IPS DF 6.9 (cell line): ENCODE data around the gene SLC12A2.

Source experiments
- DNase-seq: peaks from one replicate; pipeline ENCODE4 v3.0.0-alpha.2; 2013; ENCODE audit warnings: low read depth, low spot score
- H3K27ac ChIP-seq: one replicate; pipeline ENCODE4 v1.5.1; 2013; ENCODE audit warnings: low read length, control low read depth
- H3K27me3 ChIP-seq: 2 replicates; pipeline ENCODE4 v1.6.1; 2013; ENCODE audit warnings: mild to moderate bottlenecking, low read length; ENCODE audit not compliant: control insufficient read depth, insufficient read depth
- H3K36me3 ChIP-seq: 2 replicates; pipeline ENCODE4 v1.6.1; 2013; ENCODE audit warnings: low read length; ENCODE audit not compliant: control insufficient read depth, insufficient read depth
- H3K4me1 ChIP-seq: 2 replicates; pipeline ENCODE4 v1.6.1; 2013; ENCODE audit warnings: low read length; ENCODE audit not compliant: control insufficient read depth, insufficient read depth
- H3K4me3 ChIP-seq: 2 replicates; pipeline ENCODE4 v1.5.1; 2013; ENCODE audit warnings: mild to moderate bottlenecking, low read length
- H3K9me3 ChIP-seq: 2 replicates; pipeline ENCODE4 v1.6.1; 2013; ENCODE audit warnings: low read length, inconsistent platforms; ENCODE audit not compliant: control insufficient read depth, insufficient read depth
- WGBS: extraction: QIAGEN DNeasy Blood & Tissue Kit; methylation state at CpG from one replicate; pipeline ENCODE4 v1.1.7; 2013; ENCODE audit warnings: mixed read lengths, missing lambda C conversion rate; ENCODE audit not compliant: insufficient read length, insufficient coverage; 5-methylcytosine and 5-hydroxymethylcytosine counted together

SLC12A2 gene

GRCh38 chr5:128216860-128217531 is 133.4 kb downstream of the SLC12A2 start:
- H3K9me3 ChIP-seq, result no peaks in the 10 kb centered on the region
- H3K27ac ChIP-seq, result no peak overlapping the region
- H3K36me3 ChIP-seq, result no peaks in the 10 kb centered on the region
- DNase-seq, result no peak
- WGBS, result no CpG with 5 or more reads among the region's 15 CpGs
- H3K4me1 ChIP-seq, result no peaks in the 10 kb centered on the region
- no peaks in the 10 kb centered on the region for H3K27me3 ChIP-seq
- no peak overlapping the region for H3K4me3 ChIP-seq

GRCh38 chr5:128220841-128221240 is 137.3 kb downstream of the SLC12A2 start:
- WGBS, result no CpG with 5 or more reads among the region's 2 CpGs
- H3K27ac ChIP-seq, result no peak overlapping the region
- DNase-seq, result no peak
- H3K4me3 ChIP-seq, result no peak overlapping the region
- H3K27me3 ChIP-seq, result no peaks in the 10 kb centered on the region
- no peaks in the 10 kb centered on the region for H3K9me3 ChIP-seq
- H3K4me1 ChIP-seq, result no peaks in the 10 kb centered on the region
- no peaks in the 10 kb centered on the region for H3K36me3 ChIP-seq

DNA sequence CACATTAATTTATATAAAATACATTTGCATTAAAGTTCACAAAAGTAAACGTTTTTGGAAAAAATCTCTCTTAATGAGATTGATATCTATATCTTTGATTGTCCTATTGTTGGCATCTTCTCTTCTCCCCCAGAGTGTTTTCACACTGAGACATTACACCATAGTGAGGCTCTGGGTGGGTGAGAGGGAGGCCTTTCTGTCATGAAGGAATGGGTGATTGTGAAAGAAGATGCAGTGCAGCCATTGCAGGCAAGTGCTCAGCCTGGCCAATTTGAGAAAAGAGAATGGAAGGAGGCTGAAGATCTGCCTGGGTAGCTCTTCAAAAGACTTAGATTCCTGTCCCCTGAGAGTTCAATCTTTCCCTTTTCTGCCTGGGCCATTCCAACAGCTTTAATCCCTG is 140.8 kb downstream of the SLC12A2 start:
- Histone ChIP-seq H3K9me3 (no peaks in the 10 kb centered on the region), H3K4me3 (no peak overlapping the region), H3K27ac (no peak overlapping the region), H3K36me3 (no peaks in the 10 kb centered on the region), H3K27me3 (no peaks in the 10 kb centered on the region), H3K4me1 (no peaks in the 10 kb centered on the region)
- no peak for DNase-seq
- no CpG with 5 or more reads among the region's 1 CpG for WGBS

GRCh38 chr5:128225245-128226030 is 141.9 kb downstream of the SLC12A2 start:
- no peaks in the 10 kb centered on the region for H3K36me3 ChIP-seq
- no peak for DNase-seq
- H3K27ac ChIP-seq, result no peak overlapping the region
- H3K9me3 ChIP-seq, result no peaks in the 10 kb centered on the region
- no peak overlapping the region for H3K4me3 ChIP-seq
- H3K27me3 ChIP-seq, result no peaks in the 10 kb centered on the region
- no CpG with 5 or more reads among the region's 2 CpGs for WGBS
- H3K4me1 ChIP-seq, result no peaks in the 10 kb centered on the region

- Histone ChIP-seq H3K4me3 (no peak overlapping the region), H3K9me3 (no peaks in the 10 kb centered on the region), H3K27ac (no peak overlapping the region), H3K27me3 (no peaks in the 10 kb centered on the region), H3K36me3 (no peaks in the 10 kb centered on the region), H3K4me1 (no peaks in the 10 kb centered on the region)
- DNase-seq, result no peak
- no CpG with 5 or more reads among the region's 3 CpGs for WGBS
Measured at GRCh38 chr5:128228008-128228407, 144.4 kb downstream of the SLC12A2 start.

DNA sequence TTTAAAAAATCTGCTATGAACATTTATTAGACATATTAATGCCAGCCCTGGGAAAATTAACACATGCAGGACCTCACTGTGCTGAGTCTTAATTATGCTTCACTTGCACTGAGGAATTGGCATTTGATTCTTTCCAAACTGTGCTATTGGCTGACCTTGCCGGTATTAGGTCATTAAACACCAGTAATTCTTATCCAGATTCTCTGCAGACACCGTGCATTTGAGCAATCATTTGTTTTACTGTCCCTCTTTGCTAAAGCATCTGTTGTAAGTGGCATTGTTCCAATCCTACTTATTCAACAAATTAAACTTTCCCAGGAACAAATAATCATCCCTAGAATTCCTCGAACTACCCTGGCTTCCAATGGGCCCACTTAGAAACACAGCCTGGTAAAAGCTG is 145.0 kb downstream of the SLC12A2 start:
- Histone ChIP-seq H3K4me1 (no peaks in the 10 kb centered on the region), H3K9me3 (no peaks in the 10 kb centered on the region), H3K27me3 (no peaks in the 10 kb centered on the region), H3K27ac (no peak overlapping the region), H3K4me3 (no peak overlapping the region), H3K36me3 (no peaks in the 10 kb centered on the region)
- DNase-seq, result no peak
- WGBS, result no CpG with 5 or more reads among the region's 3 CpGs

DNA sequence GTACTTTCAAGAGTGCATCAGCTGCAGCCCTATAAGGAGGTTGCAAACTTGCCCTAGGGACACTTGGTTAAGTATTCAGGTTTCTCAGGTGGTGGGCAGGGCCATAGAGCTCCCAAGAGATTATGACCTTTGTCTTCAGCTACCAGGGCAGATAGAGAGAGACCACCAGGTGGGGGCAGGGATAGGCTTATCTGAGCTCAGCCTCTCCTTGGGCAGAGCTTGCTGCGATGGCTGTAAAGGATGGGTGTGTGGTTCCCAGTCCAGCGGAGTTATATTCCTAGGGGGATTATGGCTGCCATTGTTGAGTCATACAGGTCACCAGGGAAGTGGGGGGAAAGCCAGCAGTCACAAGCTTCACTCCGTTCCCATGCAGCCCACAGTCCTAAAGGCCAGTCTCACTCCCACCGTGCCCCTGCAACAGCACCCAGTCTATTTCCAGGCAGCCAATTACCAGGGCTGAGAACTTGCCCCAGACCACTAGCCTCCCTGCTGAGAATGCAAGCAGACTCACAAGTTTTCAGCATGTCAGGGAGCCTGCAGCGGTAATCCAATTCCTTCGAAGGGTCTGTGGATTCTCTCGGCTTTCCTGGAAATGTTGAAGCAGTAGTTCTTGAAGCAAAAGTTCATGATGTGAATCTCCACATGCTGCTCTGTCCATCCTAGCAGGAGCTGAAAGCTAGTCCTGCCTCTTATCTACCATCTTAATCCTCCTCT is 151.5 kb downstream of the SLC12A2 start:
- Histone ChIP-seq H3K36me3 (no peaks in the 10 kb centered on the region), H3K27me3 (no peaks in the 10 kb centered on the region), H3K4me1 (no peaks in the 10 kb centered on the region; the same call in 1 of the 2 replicates), H3K27ac (no peak overlapping the region), H3K9me3 (no peaks in the 10 kb centered on the region), H3K4me3 (no peak overlapping the region)
- no peak for DNase-seq
- no CpG with 5 or more reads among the region's 7 CpGs for WGBS

DNA sequence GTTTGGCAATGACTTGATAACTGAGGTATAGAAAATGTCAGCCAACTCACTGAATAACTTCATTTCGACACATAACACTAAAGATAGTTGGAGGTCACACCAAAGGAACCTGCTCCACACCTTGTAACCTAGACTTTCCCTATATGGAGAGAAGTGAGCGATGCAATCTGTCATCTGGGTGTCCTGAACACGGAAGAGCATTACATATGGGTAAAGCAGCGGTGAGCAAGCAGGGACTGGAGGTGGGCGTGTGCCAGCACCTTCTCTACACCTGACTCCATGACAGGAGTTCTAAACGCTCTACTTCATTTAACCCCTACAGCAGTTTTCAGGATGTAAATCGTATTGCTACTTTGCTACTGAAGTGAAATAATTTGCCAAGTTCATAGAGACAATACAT is 152.8 kb downstream of the SLC12A2 start:
- no peaks in the 10 kb centered on the region for H3K9me3 ChIP-seq
- no CpG with 5 or more reads among the region's 7 CpGs for WGBS
- DNase-seq, result no peak

DNA sequence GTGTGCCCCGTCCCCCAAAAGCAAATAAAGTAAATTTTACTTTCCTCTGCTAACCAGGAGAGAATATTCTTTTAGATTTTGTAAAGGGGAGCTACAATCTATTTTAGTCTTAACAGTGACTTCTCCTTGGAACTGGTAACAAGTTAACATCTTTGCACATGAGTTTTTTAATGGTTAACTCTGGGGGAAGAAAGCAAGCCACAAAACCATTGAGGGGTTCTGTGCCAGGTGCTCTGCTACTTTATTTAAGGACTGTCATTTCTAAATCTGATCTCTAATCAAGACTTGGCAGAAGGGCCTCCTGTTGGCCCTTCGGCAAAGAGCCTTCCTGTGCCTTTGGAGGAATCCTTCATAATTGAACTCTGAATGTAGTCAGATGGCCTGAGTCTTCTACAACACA is 153.4 kb downstream of the SLC12A2 start:
- H3K36me3 ChIP-seq, result no peaks in the 10 kb centered on the region
- H3K27ac ChIP-seq, result no peak overlapping the region
- H3K4me1 ChIP-seq, result no peaks in the 10 kb centered on the region; the same call in 1 of the 2 replicates
- no peaks in the 10 kb centered on the region for H3K27me3 ChIP-seq
- DNase-seq, result no peak
- WGBS, result no CpG with 5 or more reads among the region's 2 CpGs
- H3K4me3 ChIP-seq, result no peak overlapping the region
- no peaks in the 10 kb centered on the region for H3K9me3 ChIP-seq

More for the DNA sequence above, 152.8 kb downstream of the SLC12A2 start:
- Histone ChIP-seq H3K36me3 (no peaks in the 10 kb centered on the region), H3K27me3 (no peaks in the 10 kb centered on the region), H3K27ac (no peak overlapping the region), H3K4me1 (no peaks in the 10 kb centered on the region; the same call in 1 of the 2 replicates), H3K4me3 (no peak overlapping the region)

DNA sequence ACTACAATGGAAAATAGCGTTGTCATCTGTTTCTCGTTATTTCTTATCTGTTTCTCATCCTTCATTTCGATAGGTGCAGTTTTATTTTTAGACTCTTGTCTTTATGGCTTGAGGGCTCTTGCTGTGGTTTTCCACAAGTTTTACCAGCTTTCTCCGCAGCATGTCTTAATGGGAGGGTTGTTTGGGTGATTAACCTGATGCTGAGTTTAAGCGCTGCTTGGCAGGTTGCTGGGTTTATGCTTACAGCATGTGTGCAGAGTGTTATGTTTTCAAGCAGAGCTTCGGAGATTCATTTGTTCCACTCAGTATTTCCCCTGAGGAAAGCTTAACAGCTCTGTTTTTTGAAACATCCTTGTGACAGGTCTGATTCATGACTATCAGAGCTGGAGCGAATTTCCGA is 154.0 kb downstream of the SLC12A2 start:
- Histone ChIP-seq H3K27me3 (no peaks in the 10 kb centered on the region), H3K4me1 (no peaks in the 10 kb centered on the region; the same call in 1 of the 2 replicates), H3K4me3 (no peak overlapping the region), H3K27ac (no peak overlapping the region), H3K36me3 (no peaks in the 10 kb centered on the region), H3K9me3 (no peaks in the 10 kb centered on the region)
- no peak for DNase-seq
- WGBS, result no CpG with 5 or more reads among the region's 8 CpGs
